ENCODE measurements around the gene RABGAP1.

The RABGAP1 gene

DNA sequence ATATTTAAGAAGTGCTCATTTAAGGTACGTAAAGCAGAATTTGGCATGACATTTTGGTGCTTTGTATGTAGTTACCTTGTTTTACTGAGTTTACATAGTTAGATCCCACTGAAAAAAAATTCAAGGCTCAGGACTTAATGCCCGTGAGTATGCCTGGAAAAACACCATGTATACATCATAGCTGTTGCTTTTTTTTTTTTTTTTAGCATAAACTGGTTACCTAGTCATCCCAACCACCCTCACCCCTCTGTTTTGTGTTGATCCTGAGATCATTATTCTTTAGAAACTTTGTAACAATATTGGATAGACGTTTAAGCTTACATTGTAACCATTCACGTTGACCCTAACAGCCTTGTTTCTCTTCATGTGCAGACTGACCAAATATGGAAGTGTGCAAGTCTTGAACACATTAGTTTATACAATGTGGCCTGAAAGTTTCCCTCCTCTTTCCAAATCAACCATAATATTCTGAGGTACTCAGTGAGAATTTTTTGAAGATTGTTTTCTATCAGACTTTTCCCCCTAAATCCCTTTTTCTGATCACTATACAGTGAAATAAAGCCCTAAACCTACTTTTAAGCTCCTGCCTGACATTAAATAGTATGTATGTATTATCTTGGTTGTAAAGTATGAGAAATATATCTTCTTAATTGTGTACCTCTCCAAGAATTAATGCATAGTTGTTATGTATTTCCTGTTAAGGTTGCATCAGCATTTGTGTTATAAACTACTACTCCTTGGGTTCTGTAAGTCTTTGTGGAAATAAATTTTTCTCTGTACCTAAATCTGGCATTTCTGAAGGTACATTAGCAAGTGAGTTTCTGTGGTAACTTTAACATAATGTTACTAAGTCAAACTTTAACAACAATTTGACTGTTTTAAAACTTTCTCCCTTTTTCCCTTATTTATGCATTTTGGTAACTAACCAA, 4.4 kb downstream of the RABGAP1 start:
- DNase-seq, result no peak

DNA sequence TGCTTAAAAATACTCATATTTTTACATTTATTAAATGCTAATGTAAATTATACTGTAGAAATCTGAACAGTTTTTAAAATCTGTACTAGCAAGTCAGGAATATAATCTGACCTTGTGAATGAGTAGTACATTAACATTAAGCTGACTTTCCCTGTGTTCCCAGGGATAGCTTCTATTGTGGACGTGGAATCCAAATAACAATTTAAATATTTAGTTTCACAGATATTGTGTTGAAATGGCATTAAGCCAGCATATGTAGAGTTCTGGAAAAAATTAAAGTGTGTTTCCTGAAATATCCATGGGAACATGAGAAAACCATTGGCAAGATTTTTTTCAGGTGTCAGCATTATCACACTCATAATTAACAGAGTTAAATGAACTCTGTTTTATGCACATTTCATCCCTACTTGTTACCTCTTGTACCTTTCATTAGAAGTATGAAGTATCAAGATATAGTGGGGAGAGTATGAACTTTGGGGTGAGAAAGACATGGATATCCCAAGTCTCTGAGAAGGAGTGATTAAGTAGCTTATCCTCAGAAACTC, 5.7 kb downstream of the RABGAP1 start:
- DNase-seq, result no peak

DNA sequence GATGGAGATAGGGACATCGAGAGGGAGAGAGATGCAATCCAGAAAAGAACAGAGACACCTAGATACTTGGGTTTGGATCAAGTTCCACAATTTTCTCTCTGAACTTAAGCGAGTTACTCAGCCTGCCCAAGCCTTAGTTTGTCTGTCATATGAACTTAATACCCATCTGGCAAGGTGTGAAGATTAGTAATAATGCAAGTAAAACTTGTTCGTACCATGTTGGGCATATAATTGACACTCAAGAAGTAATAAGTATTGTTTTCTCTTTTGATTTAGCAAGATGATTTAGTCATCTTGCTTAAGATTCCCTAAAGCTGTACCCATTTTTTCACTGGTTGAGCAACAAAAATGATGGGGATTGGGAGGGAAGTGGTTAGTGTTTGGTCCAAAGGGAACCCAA, 7.5 kb downstream of the RABGAP1 start:
- no peak for DNase-seq

DNA sequence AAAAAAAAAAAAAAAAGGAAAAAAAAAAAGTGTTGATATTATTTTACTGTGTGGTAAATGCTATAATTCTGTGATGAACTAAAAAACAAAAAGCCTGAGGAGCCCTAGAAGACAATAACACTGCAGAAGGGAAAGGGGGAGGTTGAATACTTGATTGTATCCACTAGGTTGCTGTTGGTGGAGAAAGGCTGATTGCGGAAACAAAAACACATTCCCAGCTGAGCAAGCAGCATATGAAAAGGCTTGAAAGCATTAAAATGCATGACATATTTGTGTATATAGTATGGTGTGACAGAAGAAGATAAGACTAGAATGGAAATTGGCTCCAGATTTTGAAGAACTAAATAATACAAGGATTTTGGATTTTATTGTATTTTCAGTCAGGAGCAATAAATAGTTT, 8.9 kb downstream of the RABGAP1 start:
- peak in 1 of 56 donors; percentile 1 for DNase-seq

DNA sequence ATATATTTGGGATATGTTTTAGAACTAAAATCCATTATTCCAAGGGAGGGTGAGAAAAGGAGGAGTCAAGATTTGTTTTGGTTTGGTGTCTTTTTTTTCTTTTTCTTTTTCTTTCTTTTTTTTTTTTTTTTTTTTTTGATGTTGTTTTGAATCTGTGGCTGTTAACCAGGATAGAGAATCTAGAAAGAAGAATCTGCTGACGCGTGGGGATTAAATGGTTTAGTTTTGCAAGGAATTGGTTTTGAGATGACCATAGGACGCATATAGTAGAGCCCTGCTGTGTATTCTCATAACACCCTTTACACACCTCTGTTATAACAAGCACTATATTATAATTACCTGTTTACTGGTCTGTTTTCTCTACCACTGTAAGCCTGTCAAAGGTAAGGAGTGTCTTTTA, 9.4 kb downstream of the RABGAP1 start:
- no peak for DNase-seq

DNA sequence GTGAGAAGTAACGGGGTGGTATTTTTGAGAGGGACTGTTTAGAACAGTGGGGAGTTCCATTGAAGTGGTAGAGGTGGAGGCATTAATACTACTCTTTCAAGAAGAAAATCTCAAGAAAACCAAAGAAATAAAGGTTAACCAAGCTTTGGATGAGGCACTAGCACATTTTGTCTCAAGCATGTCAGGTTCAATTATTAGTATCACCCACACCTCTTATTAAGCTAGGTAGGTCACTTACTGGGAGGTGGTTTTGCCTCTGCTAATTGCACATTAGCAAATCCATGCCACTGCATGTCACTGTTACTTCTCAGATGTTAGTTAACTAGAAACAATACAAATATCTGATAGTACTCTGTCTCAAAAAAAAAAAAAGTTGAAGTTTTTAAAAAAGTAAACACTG, 10.2 kb downstream of the RABGAP1 start:
- DNase-seq, result no peak

DNA sequence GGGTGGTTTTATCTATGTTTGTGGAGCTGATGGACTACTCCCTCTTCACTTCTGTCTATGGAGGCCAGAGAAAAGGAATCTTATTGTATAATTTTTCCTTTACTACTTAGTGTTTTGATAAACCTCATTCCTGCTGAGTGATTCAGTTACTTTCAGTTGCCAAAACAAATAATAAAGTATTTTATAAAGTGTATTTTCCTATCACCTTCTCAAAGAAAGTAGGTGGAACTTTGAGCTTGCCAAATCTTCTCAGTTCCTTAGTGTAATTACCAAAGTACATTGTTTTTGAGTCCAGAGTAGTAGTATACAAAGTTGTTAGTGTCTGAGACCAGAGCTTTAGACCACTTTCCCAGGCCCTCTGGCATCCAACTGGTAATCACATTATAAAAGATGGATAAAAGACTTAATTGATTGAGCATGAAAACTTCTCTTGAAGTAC, 13.5 kb downstream of the RABGAP1 start:
- DNase-seq, result no peak

DNA sequence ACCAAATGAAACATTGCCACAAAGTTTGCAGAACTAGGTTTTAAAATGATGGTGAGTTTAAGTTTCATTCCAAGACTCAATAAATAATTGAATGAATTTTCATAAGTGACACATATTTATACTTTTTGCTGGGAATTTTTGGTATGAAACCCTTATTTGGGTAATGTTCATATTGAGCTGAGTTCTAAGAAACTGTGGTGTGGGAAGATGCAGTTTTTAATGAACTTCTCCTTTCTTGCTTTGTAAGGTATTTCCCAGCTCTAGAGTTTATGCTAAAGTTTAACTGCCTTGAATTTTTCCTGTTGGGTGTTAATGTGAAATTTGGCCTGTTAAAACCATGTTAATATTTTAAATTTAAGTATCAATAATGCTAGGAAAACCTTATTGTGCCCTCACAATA, 15.1 kb downstream of the RABGAP1 start:
- DNase-seq, result no peak

DNA sequence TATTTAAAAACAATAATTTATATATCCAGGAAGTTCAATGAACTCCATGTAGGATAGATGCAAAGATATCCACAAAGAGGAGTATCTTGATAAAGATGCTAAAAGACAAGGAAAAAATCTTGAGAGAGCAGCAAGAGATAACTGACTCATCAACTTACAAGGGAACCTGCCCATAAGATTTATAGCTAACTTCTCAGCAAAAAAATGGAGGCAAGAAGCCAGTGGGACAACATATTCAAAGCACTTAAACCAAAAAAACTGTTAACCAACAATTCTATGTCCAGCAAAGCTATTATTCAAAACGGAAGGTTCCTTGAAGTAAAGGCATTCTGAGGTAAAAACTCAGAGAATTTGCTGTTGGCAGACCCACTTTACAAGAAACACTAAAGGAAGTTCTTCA, 20.3 kb downstream of the RABGAP1 start:
- no peak for DNase-seq

DNA sequence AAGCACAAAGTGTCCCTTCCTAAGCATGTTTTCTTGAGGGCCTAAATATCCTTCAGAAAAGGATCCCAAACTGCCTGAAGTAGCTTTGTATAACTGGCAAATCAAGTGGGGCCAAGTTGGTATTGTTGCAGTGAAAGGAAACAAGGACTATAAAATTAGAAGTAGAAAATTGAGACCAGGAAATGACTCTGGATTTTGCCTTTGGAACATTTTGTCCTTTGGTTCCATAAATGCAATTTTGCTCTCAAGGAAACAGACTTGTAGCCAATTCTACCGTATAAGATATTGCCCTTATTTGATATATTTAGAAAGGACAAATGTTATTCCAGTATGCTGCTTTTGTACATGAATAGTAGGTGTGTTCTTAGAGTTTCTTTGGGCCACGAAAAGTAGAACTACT, 34.4 kb downstream of the RABGAP1 start:
- DNase-seq, result no peak

DNA sequence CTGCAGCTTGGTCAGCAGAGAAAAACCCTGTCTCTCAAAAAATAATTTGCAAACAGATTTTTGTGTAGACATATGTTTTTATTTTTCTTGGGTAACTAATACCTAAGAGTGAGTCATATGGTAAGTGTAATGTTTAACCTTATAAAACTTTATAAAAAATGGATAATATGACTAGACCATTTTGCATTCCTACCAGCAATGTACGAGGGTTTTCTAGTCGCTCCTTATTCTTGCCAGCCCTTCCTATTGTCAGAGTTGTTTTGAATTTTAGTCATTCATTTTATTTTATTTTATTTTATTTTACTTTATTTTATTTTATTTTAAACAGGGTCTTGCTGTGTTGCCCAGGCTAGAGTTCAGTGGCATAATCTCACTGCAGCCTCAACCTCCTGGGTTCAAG, 37.8 kb downstream of the RABGAP1 start:
- DNase-seq, result no peak

DNA sequence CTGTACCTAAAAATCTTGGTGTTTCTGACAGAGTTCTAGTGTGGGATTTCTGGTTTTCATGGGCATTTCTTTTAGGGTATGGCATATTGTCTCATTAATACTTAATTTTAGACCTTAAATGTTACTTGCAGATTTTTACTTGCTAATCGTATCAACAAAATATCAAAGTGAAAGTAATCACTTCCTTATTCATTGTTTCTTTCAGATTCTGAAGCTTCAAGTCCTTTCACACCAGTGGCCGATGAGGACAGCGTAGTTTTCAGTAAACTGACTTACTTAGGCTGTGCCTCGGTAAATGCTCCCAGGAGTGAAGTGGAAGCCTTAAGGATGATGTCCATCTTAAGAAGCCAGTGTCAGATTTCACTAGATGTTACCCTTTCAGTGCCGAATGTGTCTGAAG, 45.2 kb downstream of the RABGAP1 start:
- no peak for DNase-seq

DNA sequence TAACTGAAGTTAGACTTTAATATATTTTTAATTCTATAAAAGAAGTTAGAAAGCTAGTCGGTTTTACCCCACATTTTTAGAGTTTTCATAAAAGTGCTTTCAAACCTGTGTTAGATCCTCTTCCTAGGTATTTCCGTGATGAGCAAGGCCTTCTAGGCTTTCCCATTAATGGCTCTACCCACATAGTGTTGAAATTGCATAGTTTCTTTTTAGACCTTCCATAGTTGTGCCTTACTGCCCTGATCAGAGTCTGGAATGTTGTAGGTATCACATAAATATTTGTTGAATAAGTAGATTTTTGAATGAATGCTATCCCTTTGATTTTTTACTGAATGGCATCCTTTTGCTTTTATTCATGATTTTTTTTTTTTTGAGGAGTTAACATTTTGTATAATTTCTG, 47.3 kb downstream of the RABGAP1 start:
- no peak for DNase-seq

DNA sequence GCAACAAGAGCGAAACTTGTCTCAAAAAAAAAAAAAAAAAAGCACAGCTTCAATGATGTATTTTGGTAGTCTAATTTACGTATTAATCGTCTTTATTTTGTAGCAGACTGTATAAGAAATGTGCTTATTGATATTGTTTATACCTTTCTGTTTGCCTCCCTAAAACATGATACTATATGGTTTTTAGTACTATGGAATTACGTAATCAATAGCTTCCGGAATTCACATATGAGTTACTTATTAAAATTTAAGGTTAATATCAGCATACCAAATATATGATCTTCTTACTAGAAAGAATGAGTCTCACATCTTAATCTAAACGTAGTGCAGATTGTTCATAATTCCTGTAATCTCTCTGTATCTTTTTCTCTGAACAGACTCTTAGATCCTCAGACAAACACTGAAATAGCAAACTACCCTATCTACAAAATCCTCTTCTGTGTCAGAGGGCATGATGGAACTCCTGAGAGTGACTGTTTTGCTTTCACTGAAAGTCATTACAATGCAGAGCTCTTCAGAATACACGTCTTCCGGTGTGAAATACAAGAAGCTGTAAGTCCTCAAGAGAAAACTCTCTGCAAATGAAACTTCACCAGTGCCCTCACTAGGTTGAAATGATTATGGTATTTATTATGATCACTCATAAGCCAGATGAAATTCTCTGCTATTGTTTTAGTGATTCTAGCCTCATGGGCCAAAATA, 48.3 kb downstream of the RABGAP1 start:
- no peak for DNase-seq

DNA sequence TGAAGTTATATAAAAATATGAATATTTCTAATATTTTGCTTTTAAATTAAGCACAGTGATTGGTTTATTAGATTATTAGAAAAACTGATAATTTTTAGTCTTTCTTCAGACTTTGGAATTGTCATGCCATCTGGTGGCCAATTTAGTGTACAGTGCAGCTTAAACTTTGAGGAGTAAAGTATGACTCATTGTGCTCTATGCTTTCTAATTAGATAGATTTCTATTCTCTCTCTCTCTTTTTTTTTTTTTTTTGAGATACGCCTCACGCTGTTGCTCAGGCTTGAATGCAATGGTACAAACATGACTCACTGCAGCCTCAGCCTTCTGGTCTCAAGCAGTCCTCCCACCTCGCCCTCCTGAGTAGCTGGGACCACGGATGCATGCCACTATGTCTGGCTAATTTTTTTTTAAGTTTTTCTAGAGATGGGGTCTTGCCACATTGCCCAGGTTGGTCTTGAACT, 50.6 kb downstream of the RABGAP1 start:
- DNase-seq, result peak in 12 of 56 donors; percentile 4 to 34 (median 19)

DNA sequence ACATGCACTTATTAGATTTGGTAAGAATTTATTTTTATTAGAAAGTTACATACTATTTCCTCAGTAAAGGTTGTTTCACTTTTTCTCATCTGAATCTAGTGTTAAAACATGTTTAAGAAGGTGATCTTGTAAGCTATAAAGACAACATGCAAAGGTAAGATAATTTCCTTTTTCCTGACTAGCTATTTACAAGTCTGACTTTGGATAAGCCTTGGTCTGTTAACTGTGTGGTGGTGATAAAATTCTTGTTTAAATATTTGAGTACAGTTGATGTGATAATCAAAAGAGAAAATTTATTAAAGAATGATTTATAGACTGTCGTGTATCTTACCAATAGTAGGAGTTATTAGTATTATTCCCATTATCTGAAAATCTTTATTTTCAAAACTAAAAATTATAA, 55.8 kb downstream of the RABGAP1 start:
- no peak for DNase-seq

DNA sequence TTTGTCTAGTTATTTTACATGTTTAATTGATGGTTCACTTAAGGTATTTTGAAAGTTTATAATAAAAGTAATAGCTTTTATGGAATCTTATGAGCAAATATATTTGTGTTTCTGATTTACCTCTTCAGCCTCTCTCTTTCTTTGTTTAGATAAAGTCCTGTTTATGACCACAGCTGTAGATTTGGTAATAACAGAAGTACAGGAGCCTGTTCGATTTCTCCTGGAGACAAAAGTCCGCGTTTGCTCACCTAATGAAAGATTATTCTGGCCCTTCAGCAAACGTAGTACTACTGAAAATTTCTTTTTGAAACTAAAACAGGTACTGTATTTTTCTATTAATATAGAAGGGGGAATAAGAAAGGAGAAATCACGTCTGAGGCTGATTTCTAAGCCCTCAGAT, 57.6 kb downstream of the RABGAP1 start:
- DNase-seq, result no peak

DNA sequence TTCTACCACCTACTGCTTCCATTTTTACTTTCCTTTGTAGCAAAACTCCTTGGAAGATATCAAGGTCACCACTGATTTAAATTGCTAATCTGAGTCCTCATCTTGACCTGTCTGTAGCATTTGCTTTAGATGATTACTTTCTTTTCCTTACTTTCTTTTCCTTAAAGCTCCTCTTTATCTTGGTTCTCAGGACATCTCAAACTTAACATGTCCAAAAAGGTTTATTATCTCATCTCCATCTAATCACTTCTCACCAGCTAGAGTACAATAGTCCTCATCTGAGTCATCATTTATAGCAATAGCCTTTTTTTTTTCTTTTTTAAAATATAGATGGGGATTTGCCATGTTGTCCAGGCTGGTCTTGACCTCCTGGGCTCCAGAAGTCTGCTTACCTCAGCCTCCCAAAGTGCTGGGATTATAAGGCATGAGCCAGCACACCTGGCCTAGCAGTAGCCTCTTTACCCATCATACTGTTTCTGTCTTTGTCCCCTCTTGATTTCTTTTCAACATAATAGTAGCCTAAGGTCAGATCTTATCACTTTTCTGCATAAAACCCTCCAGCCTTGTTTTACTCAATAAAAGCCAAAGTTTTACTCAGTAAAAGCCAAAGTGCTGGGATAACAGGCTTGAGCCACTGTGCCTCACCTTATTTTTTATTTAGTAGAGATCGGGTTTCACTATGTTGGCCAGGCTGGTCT, 59.7 kb downstream of the RABGAP1 start:
- DNase-seq, result no peak

DNA sequence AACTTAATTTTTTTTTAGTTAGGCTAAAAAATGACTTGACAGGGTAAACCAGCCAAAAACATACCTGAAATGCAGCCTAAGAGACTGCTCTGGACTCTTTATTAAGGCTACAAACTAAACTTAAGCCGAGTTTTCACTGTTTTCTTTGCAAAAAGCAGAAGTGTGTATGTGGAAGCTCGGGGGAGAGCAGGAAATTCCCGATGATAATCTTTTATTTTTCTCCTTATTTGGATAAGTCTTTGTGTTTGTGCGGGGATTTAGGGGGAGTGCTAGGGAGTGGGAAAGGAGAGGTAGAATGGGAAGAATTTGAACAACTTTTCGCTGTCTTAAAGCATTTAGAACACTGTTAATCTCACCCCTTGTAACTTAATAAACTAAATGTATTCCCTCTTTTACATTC, 61.9 kb downstream of the RABGAP1 start:
- no peak for DNase-seq

DNA sequence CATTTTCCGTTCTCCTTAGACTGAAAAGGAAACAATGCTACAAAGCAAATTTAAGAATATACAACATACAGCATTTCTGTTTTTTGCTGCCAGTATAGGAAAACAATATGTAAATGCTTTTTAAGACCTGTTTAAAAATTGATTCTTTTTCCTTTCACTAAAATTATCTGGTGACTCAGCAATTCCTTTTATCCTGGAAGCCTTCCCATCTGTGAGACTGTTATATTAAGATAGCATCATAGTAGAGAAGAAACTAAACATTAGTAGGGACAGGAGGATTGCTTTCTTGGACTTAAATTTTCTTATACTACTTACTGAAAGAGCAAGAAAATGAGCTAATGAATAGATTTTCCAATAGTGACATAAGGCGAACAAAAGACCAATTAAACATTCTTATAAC, 62.6 kb downstream of the RABGAP1 start:
- no peak for DNase-seq

DNA sequence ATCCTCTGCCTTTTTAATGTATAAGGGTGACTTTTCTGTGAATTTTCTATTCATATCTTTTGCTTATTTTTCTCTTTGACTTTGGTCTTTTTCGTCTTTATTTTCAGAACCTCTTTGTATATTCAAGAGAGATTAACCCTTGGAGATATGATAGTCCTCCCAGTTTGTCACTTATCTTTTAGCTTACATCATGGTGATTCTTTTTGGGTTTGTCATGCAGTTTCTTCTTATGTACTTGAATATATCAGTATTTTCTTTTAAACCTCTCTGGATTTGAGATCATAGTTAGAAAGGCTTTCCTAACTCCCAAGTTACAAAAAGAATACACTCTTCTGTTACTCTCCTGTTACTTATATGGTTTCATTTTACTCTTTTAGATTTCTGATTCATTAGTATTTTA, 65.1 kb downstream of the RABGAP1 start:
- DNase-seq, result no peak

DNA sequence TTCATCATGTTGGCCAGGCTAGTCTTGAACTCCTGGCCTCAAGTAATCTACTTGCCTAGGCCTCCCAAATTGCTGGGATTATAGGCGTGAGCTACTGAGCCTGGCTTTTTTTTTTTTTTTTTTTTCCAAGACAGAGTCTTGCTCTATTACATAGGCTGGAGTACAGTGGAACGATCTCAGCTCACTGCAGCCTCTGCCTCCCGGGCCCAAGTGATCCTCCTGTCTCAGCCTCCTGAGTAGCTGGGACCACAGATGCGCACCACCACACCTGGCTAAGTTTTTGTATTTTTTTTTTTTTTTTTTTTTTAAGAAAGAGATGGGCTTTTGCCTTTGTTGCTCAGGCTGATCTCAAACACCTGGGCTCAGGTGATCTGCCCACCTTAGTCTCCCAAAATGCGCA, 66.4 kb downstream of the RABGAP1 start:
- DNase-seq, result no peak
